HG03558 (cell line): ENCODE measurements around the gene XKRX.

Experiments
- ATAC-seq: cut with Tn5 transposase; IDR thresholded peaks from one replicate; pipeline ENCODE4 v1.9.1; 2021; ENCODE audit warnings: moderate number of reproducible peaks; ENCODE audit not compliant: unreplicated experiment; ENCODE audit errors: extremely low read depth

XKRX gene

DNA sequence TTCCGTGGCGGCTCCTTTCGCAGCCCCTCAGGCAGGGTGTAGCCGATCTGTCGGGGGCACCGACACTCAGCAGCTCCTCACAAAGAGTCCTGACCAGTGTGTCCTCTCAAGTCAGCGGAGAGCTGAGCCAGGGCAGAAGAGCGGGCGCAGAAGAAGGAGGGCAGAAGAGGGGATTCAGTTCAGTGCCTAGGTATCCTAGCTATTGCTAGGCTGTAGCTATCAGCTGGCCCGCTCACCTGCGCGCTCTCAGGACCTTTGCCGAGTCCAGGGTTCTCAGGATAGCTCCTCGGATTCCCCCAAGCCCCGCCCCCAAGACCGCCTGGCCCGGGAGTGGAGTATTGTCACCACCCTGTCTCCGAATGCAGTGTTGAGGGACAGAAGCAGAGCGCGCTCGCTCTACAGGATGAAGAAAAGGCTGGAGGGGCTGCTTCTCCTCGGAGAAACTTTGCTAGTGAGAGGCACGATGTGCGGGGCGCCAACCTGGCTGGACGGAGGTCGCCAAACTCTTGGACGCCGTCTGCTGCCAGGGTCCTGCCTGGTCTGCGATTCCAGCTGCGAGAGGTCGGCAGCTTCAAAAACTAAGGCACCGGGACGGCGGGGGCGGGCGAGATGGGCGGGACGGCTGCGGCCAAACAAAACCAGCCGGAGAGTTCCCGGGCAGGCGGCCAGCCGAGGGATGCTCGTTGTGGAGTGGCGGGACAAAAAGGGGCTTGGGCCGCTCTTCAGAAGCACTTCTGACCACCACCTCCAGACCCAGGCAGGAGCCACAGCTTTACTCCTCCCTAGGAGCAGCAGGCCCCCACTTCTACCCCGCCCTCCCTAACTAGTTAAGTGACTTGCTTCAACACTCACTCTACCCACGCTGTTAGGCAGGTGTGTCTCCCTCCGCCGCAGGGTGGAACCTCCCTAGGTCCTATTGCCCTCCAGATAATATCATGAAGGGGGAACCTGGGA is at the start of gene XKRX:
XKRX (minus strand) TSS at position 258 of the 954 bp plus-strand sequence. CDS start 613 bp downstream, outside the sequence.
- ATAC-seq = no peak

DNA sequence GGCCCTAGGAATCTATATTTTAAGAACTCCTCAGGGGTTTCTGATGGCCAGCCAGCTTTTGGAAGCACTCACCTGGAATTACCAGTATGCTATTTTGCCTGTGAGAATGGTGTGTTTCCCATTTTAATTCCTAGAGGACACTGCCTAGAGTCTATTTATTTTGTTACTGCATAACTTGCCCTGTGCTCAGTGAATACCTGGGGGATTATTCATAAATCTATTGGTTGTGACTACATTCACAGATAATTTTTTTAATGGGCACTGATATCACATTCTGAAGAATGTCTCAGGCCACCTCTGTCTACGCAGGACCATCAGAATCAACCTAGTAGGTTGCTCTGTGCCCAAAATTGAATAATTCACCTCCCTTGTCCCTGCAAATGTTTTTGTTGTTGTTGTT is 47.5 kb upstream of the XKRX start:
- ATAC-seq = no peak

DNA sequence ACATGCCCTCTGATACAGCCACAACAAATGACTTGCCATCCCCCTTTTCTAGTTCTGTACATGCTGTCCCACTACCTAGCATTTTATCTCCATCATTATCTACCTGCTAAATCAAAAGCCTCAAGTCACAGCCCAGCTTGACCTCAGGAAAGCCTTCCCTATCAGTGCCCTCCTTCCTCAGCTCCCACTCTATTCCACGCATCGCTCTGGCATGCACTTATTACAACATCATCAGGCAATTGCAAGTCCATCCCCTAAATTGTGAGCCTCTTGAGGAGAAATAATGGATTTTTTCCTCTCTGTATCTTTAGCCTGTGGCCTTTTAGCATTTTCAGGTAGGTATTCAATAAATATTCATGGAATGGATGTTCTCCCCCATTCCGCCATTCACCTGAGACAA is 46.5 kb upstream of the XKRX start:
- no peak for ATAC-seq

DNA sequence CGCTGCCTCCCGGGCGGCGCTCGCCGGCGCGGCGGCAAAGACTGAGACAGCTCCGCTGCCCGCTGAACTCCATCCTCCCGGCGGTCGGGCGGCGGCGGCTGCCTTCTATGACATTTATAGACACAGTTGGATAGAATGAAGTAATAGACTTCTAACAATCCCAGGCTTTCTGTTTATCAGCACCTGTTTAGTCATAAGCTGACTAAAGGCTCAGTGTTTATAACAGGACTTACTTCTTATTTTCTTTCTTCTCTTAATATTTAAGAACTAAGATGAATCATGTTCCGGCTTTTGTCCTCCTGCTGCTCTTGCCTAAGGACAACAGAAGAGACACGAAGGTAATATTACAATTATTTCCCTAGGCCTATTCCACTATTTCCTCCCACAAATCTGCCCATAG is 44.7 kb upstream of the XKRX start:
- no peak for ATAC-seq

DNA sequence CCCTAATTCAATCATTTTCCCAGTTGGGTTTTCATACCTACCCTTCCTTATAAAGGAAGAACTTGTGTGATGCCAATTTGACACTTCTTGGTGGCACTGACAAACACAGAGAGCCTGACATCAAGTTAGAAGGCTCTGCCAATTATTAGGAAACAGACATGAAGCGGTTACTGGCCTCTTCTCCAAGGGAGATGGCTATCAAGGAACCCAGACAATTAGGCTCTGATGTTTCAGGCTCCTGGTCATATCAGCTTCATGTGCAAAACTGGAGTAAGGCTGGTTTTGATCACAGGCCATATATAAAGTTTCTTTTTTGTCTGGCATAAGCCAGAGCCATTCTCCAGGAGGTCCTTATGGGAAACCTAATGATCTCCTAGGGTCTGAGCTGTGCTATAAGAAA is 41.2 kb upstream of the XKRX start:
- no peak for ATAC-seq

DNA sequence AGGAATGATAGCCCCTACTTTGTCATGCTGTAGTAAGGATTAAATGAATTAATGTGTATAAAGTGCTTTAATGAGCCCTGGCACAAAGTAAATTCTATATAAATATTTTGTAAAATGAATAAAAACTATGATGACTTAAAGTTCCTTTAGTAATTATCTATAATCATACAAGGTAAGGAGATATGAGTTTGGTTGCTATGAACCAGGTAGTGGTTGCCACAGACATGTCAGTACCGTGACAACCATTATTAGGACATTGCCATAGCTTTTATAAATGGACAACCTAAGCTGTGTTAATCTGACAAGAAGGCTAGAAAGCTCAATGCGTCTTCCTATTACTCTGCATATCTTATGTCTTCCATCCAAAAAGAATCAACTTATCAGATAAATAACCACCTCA is 40.7 kb upstream of the XKRX start, which contains the start of gene ARL13A:
ARL13A (plus strand) TSS at position 301 of the 400 bp plus-strand sequence. CDS start 3,982 bp downstream, outside the sequence.
- no peak for ATAC-seq

DNA sequence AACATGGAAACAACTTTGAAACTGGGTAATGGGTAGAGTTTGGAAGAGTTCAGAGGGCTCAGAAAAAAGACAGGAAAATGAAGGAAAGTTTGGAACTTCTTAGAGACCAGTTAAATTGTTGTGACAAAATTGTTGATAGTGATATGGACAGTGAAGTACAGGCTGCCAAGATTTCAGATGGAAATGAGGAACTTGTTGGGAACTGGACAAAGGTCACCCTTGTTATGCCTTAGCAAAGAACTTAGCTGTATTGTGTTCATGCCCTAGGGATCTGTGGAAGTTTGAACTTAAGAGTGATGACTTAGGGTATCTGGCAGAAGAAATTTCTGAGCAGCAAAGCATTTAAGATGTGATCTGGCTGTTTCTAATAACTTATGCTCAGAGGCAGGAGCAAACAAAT is 35.6 kb upstream of the XKRX start:
- no peak for ATAC-seq

GRCh38 chrX:100962811-100963210 is 34.1 kb upstream of the XKRX start:
- ATAC-seq = no peak

GRCh38 chrX:100948557-100948956 is 19.8 kb upstream of the XKRX start:
- no peak for ATAC-seq

DNA sequence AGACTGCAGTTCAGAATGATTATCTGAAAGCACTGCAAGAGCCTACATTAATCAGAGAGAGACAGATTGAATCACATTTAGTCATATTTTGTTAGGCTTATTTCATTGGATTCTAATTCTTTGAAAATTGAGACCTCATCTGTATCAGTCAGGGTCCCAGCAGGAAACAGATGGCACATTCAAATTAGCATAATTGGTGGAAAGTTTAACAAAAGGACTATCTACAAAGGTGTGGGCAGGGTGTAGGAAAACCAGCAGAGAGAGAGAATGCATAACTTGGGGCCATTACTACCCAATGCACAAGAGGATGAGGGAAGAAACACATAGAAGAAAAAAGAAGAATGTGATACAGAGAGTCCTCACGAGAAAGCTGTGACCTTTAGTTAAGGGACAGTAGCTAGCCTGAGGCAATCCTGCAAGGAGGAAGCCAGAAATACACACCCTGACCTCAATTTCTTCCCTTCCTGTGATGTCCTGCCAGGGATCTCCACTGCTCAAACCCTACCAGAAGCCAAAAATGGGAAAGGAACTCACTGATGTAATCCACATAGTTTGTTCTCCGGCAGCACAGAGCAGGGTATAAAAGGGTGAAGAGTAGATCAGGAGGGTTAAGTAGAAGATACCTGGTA is 17.7 kb upstream of the XKRX start:
- ATAC-seq = no peak

DNA sequence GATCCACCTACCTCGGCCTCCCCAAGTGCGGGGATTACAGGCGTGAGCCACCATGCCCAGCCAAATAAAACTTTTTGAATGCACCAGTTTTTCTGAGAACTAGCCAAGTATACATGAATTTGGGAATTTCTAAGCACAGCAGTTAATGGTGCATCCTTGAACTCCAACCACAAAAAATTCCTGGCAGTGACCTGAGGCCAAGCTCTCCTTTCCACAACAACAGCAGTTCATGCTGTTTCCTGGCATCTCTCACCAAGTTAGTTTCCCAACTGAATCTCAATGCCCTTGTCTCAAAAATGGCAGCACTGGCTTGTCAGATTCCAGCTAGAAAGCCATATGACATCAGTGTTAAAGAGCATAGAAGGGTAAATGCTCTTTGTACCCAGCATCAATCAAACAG is 15.9 kb upstream of the XKRX start:
- no peak for ATAC-seq

- ATAC-seq = no peak
Observed at GRCh38 chrX:100939333-100939732, 10.6 kb upstream of the XKRX start.

GRCh38 chrX:100935767-100936166 is 7.0 kb upstream of the XKRX start:
- no peak for ATAC-seq

GRCh38 chrX:100931925-100932285 is 3.2 kb upstream of the XKRX start:
- peak; percentile 2 for ATAC-seq

- ATAC-seq = peak; percentile 64
Observed at GRCh38 chrX:100931218-100931924, 2.7 kb upstream of the XKRX start.

- no peak for ATAC-seq
Observed at GRCh38 chrX:100926453-100926852, 2.3 kb downstream of the XKRX start.

- no peak for ATAC-seq
Observed at GRCh38 chrX:100924375-100924774, 4.3 kb downstream of the XKRX start.

GRCh38 chrX:100915562-100915961 is 13.2 kb downstream of the XKRX start:
- ATAC-seq = no peak

DNA sequence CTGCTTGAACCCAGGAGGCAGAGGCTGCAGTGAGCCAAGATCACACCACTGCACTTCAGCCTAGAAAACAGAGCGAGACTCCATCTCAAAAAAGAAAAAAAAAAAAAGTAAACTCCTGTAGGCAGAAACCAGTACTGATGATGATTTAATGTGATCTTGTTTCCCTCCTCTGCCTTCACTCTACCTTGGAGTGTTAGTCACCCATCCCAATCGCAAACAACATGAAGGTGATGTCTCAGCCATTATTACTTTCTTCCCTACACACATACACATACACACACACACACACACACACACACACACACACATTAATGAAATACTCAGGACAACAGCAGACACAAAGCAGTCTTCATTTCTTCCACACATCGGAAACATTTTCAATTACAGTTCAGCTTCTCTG is 15.6 kb downstream of the XKRX start:
- no peak for ATAC-seq

DNA sequence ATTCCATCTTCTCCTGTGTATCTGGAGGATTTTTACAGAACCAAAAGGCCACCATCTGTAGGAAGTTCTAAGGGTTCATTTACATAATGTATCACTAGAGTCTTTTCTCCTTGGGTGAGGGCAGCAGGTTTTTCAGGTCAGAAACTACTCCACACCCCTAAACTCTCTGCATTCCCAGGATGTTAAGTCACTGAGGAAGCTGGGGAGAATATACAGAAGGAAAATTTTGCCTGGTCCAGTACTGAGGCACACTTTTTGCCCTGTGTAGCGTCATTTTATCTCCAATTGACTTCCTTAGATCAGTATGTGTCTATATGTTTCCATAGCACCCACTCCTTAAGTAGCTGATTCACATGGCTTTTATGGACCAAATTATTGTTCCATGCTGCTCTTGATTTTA is 17.0 kb downstream of the XKRX start:
- ATAC-seq = no peak

DNA sequence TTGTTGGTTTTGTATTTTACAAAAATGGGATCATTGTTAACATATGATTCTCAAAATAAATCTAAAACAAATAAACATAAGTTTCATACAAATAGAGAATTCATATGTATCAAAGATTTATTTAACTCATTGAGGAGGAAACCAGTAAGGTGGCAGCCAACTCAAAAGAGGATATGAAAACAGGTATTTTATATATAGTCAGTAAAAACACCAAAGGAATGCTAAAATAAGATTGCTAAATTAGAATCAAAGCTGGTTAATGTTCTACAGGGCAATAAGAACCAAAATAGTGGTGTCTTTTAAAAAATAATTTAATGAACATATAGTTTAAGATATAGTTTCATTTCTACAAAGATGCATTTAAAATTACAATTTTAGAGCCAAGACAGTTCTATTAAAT is 23.1 kb downstream of the XKRX start:
- ATAC-seq = no peak
